Skeletal muscle tissue (tissue), 4 donors: ENCODE results near the gene CPA1. TPM values are rescaled to one million over a fixed set of nuclear protein-coding genes. Genes with fewer than 3 reads are reported as not detected.

ENCODE experiments used
- H3K27ac ChIP-seq: one replicate; pipeline ENCODE4 v1.7.0; 2013; ENCODE audit warnings: mild to moderate bottlenecking, low read depth, low read length, inconsistent platforms
- H3K27me3 ChIP-seq, 3 donors: one replicate each; pipeline ENCODE4 v1.7.0; 2013; ENCODE audit warnings: low read length in 3 of 3; ENCODE audit not compliant: control insufficient read depth in 3 of 3, insufficient read depth in 3 of 3
- H3K36me3 ChIP-seq, 3 donors: one replicate each; pipeline ENCODE4 v1.7.0; 2013; ENCODE audit warnings: low read length in 3 of 3; ENCODE audit not compliant: control insufficient read depth in 3 of 3, insufficient read depth in 3 of 3
- H3K4me1 ChIP-seq, 3 donors: one replicate each; pipeline ENCODE4 v1.7.0; 2013; ENCODE audit warnings: low read length in 3 of 3, mild to moderate bottlenecking in 3 of 3; ENCODE audit not compliant: control insufficient read depth in 3 of 3, insufficient read depth in 3 of 3
- H3K4me3 ChIP-seq, 3 donors: one replicate each; pipeline ENCODE4 v1.7.0; 2013; ENCODE audit warnings: low read length in 3 of 3
- H3K9ac ChIP-seq, 3 donors: one replicate each; pipeline ENCODE4 v1.7.0; 2013; ENCODE audit warnings: low read length in 3 of 3, mild to moderate bottlenecking in 3 of 3, moderate library complexity in 2 of 3, low read depth in 1 of 3
- H3K9me3 ChIP-seq, 3 donors: one replicate each; pipeline ENCODE4 v1.7.0; 2013; ENCODE audit warnings: low read length in 3 of 3; ENCODE audit not compliant: control insufficient read depth in 3 of 3
- total RNA-seq: library from RNA; depleted of rRNA; stranded (reverse); fragments of >200 nt; gene quantifications from one replicate; pipeline ENCODE4 v1.2.3, GENCODE V29; 2014
- donor health status: Osteomylitis.

CPA1 gene
- total RNA-seq, 1 donor from 2014 or later, result 2.6 TPM

- Histone ChIP-seq H3K4me3 (no peak overlapping the region), H3K9ac (no peak overlapping the region), H3K36me3 (no peaks in the 10 kb centered on the region), H3K4me1 (peaks cover 0 to 7% (median 0%) of the 10 kb centered on the region in 3 donors), H3K27me3 (no peaks in the 10 kb centered on the region), H3K27ac (no peak overlapping the region), H3K9me3 (no peaks in the 10 kb centered on the region)
Observed at GRCh38 chr7:130394421-130395195, 14.3 kb downstream of the CPA1 start.

- no peaks in the 10 kb centered on the region for H3K27me3 ChIP-seq
- H3K27ac ChIP-seq, result no peak overlapping the region
- H3K36me3 ChIP-seq, result no peaks in the 10 kb centered on the region
- no peak overlapping the region for H3K4me3 ChIP-seq
- H3K9me3 ChIP-seq, result no peaks in the 10 kb centered on the region
- peaks cover 0 to 8% (median 0%) of the 10 kb centered on the region in 3 donors for H3K4me1 ChIP-seq
- no peak overlapping the region for H3K9ac ChIP-seq
Observed at GRCh38 chr7:130395421-130395820, 15.1 kb downstream of the CPA1 start.

- Histone ChIP-seq H3K4me3 (no peak overlapping the region), H3K4me1 (peaks cover 0 to 12% (median 0%) of the 10 kb centered on the region in 3 donors)
Observed at GRCh38 chr7:130396109-130396508, 15.8 kb downstream of the CPA1 start.

GRCh38 chr7:130397051-130397757 is 16.9 kb downstream of the CPA1 start:
- H3K4me1 ChIP-seq, result peaks cover 0 to 12% (median 0%) of the 10 kb centered on the region in 3 donors
- no peaks in the 10 kb centered on the region for H3K9me3 ChIP-seq
- no peak overlapping the region for H3K9ac ChIP-seq
- H3K27me3 ChIP-seq, result no peaks in the 10 kb centered on the region
- H3K27ac ChIP-seq, result no peak overlapping the region
- no peaks in the 10 kb centered on the region for H3K36me3 ChIP-seq
- H3K4me3 ChIP-seq, result no peak overlapping the region

More at GRCh38 chr7:130396109-130396508, 15.8 kb downstream of the CPA1 start:
- no peak overlapping the region for H3K9ac ChIP-seq
- H3K27ac ChIP-seq, result no peak overlapping the region
- H3K9me3 ChIP-seq, result no peaks in the 10 kb centered on the region
- H3K36me3 ChIP-seq, result no peaks in the 10 kb centered on the region
- no peaks in the 10 kb centered on the region for H3K27me3 ChIP-seq

GRCh38 chr7:130397758-130398073 is 17.4 kb downstream of the CPA1 start:
- H3K27ac ChIP-seq, result no peak overlapping the region

DNA sequence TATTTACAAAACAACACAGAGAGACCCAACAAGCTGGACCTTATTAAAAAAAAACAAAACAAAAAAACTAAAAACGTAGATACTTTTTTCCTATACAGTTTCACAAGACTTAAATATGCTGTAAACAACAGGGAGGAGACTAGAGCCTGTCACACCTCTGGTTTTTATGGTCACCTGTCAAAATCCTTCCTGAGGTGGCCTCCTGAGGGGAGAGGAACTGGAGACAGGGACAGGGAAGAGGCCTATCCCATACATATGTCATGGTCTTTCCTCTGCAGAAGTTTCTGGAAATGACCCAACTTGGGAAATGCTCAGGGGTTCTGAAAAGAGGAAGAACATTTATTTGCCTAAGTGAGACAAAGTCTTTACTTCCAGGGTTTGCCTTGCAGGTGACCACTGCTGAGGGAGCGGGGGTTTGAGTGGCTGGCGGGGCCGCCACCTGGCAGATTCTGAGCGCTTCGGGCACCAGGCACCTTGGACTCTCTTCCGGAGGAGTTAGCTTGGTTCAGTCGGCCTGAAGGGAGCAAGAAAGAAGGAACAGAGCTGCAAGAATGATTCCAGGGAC is 18.3 kb downstream of the CPA1 start:
- Histone ChIP-seq H3K4me1 (peaks cover 0 to 9% (median 0%) of the 10 kb centered on the region in 3 donors), H3K27ac (no peak overlapping the region), H3K9ac (no peak overlapping the region), H3K27me3 (no peaks in the 10 kb centered on the region), H3K9me3 (no peaks in the 10 kb centered on the region), H3K4me3 (no peak overlapping the region), H3K36me3 (peaks cover 0 to 7% (median 3%) of the 10 kb centered on the region in 3 donors)

More at GRCh38 chr7:130397758-130398073, 17.4 kb downstream of the CPA1 start:
- no peaks in the 10 kb centered on the region for H3K9me3 ChIP-seq
- H3K4me3 ChIP-seq, result no peak overlapping the region
- peaks cover 0 to 12% (median 0%) of the 10 kb centered on the region in 3 donors for H3K4me1 ChIP-seq
- no peak overlapping the region for H3K9ac ChIP-seq
- peaks cover 0 to 4% (median 0%) of the 10 kb centered on the region in 3 donors for H3K36me3 ChIP-seq
- no peaks in the 10 kb centered on the region for H3K27me3 ChIP-seq

GRCh38 chr7:130400120-130400572 is 19.9 kb downstream of the CPA1 start:
- H3K36me3 ChIP-seq, result peaks cover 0 to 7% (median 3%) of the 10 kb centered on the region in 3 donors
- H3K4me3 ChIP-seq, result no peak overlapping the region
- no peaks in the 10 kb centered on the region for H3K27me3 ChIP-seq
- peaks cover 0 to 5% (median 0%) of the 10 kb centered on the region in 3 donors for H3K4me1 ChIP-seq
- no peaks in the 10 kb centered on the region for H3K9me3 ChIP-seq
- no peak overlapping the region for H3K27ac ChIP-seq
- no peak overlapping the region for H3K9ac ChIP-seq

DNA sequence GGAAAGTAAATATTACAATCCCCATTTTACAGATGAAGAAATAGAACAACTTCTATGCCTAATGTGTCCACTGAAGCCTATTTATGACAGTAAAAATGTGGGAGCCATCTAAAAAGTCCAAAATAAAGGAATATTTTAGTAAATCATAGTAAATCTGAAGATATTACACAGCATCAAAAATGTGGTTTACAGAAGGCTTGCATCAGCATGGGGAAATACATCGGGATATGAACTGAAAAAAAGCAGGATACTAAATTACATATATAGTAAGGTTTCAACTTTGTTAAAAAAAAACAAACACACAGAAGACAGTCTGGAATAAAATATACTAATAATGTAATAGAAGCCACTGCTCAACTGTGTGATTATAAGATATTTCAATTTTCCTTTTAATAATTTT is 20.8 kb downstream of the CPA1 start:
- Histone ChIP-seq H3K9ac (no peak overlapping the region), H3K27me3 (no peaks in the 10 kb centered on the region), H3K4me3 (no peak overlapping the region), H3K4me1 (peaks cover 0 to 5% (median 0%) of the 10 kb centered on the region in 3 donors), H3K36me3 (peaks cover 0 to 7% (median 3%) of the 10 kb centered on the region in 3 donors), H3K27ac (no peak overlapping the region), H3K9me3 (no peaks in the 10 kb centered on the region)

- Histone ChIP-seq H3K9ac (no peak overlapping the region), H3K9me3 (no peaks in the 10 kb centered on the region), H3K36me3 (peaks cover 0 to 7% (median 3%) of the 10 kb centered on the region in 3 donors), H3K4me3 (no peak overlapping the region), H3K27me3 (no peaks in the 10 kb centered on the region), H3K27ac (no peak overlapping the region), H3K4me1 (peaks cover 0 to 5% (median 0%) of the 10 kb centered on the region in 3 donors)
Observed at GRCh38 chr7:130401578-130401977, 21.3 kb downstream of the CPA1 start.

- Histone ChIP-seq H3K4me3 (no peak overlapping the region), H3K4me1 (peaks cover 0 to 5% (median 0%) of the 10 kb centered on the region in 3 donors), H3K36me3 (peaks cover 0 to 9% (median 3%) of the 10 kb centered on the region in 3 donors), H3K27me3 (no peaks in the 10 kb centered on the region), H3K9me3 (no peaks in the 10 kb centered on the region), H3K9ac (no peak overlapping the region), H3K27ac (no peak overlapping the region)
Observed at GRCh38 chr7:130405003-130405402, 24.7 kb downstream of the CPA1 start.
